SHP77 treated with DMSO at 0.1 percent for 48 hours (cell line): ENCODE results near the gene SUFU.

Experiments
- DNase-seq: peaks from one replicate; lab custom pipeline; 2025; lab: John Stamatoyannopoulos, UW

Gene SUFU

GRCh38 chr10:102620138-102620590, 116.4 kb downstream of the SUFU start:
- DNase-seq = no peak

- DNase-seq = no peak
These were observed 117.0 kb downstream of the SUFU start for GRCh38 chr10:102620591-102621442.

GRCh38 chr10:102621443-102622325, 117.9 kb downstream of the SUFU start:
- no peak for DNase-seq

- no peak for DNase-seq
These were observed 120.3 kb downstream of the SUFU start for GRCh38 chr10:102624094-102624493.

GRCh38 chr10:102624751-102625645, 121.2 kb downstream of the SUFU start:
- no peak for DNase-seq

- no peak for DNase-seq
These were observed 122.4 kb downstream of the SUFU start for GRCh38 chr10:102626026-102626685.

GRCh38 chr10:102627291-102627735, 123.5 kb downstream of the SUFU start:
- no peak for DNase-seq

GRCh38 chr10:102627736-102628293, 124.0 kb downstream of the SUFU start:
- DNase-seq = no peak

GRCh38 chr10:102628451-102628911, 124.7 kb downstream of the SUFU start:
- peak; percentile 63 for DNase-seq

GRCh38 chr10:102629661-102630614, 126.2 kb downstream of the SUFU start:
- DNase-seq = no peak

GRCh38 chr10:102630663-102631062, 126.9 kb downstream of the SUFU start:
- DNase-seq = no peak

- DNase-seq = no peak
These were observed 128.0 kb downstream of the SUFU start for GRCh38 chr10:102631525-102632393.

GRCh38 chr10:102632394-102633111, 128.8 kb downstream of the SUFU start:
- DNase-seq = no peak

GRCh38 chr10:102633287-102633686, 129.5 kb downstream of the SUFU start:
- no peak for DNase-seq

GRCh38 chr10:102633848-102634247, 130.1 kb downstream of the SUFU start:
- no peak for DNase-seq

- DNase-seq = no peak
These were observed 130.9 kb downstream of the SUFU start for GRCh38 chr10:102634686-102635085.

- no peak for DNase-seq
These were observed 131.6 kb downstream of the SUFU start for GRCh38 chr10:102635377-102635776.

GRCh38 chr10:102639537-102639936, 135.8 kb downstream of the SUFU start:
- no peak for DNase-seq
